MM.1S (cell line): ENCODE measurements around the gene CARS2.

Experiments
- DNase-seq: peaks from one replicate; pipeline ENCODE4 v3.0.0-alpha.2; 2015
- H2AFZ ChIP-seq: fragments of 300-600 bp; sonication (generic); 2 replicates; pipeline ENCODE4 v1.6.0; 2016; ENCODE audit warnings: antibody characterized with exemption, low read length
- H3F3A ChIP-seq: fragments of 300-600 bp; sonication (generic); 2 replicates; pipeline ENCODE4 v1.6.1; 2016; ENCODE audit warnings: mild to moderate bottlenecking, antibody characterized with exemption, low read length, moderate library complexity, mixed read lengths; ENCODE audit not compliant: insufficient read depth
- H3K27ac ChIP-seq: fragments of 300-600 bp; sonication (generic); 2 replicates; pipeline ENCODE4 v1.5.1; 2016; ENCODE audit warnings: mild to moderate bottlenecking, low read length
- H3K27me3 ChIP-seq: fragments of 300-600 bp; sonication (generic); replicated peaks from 2 replicates; pipeline ENCODE4 v1.6.0; 2016; ENCODE audit warnings: low read length; ENCODE audit not compliant: insufficient read depth
- H3K36me3 ChIP-seq: fragments of 300-600 bp; sonication (generic); replicated peaks from 2 replicates; pipeline ENCODE4 v1.6.1; 2016; ENCODE audit warnings: mild to moderate bottlenecking, low read length, mixed read lengths; ENCODE audit not compliant: insufficient read depth
- H3K4me1 ChIP-seq: fragments of 300-600 bp; sonication (generic); 2 replicates; pipeline ENCODE4 v1.6.1; 2016; ENCODE audit warnings: low read length, mixed read lengths
- H3K4me2 ChIP-seq: fragments of 300-600 bp; sonication (generic); 2 replicates; pipeline ENCODE4 v1.6.0; 2016; ENCODE audit warnings: low read depth, low read length
- H3K4me3 ChIP-seq: fragments of 300-600 bp; sonication (generic); 2 replicates; pipeline ENCODE4 v1.5.1; 2016; ENCODE audit warnings: low read length, mixed read lengths
- H3K79me2 ChIP-seq: fragments of 300-600 bp; sonication (generic); 2 replicates; pipeline ENCODE4 v1.6.1; 2016; ENCODE audit warnings: mixed run types, low read length, mixed read lengths
- H3K9ac ChIP-seq: fragments of 300-600 bp; sonication (generic); 2 replicates; pipeline ENCODE4 v1.6.1; 2016; ENCODE audit warnings: low read length, mixed read lengths
- H3K9me2 ChIP-seq: fragments of 300-600 bp; sonication (generic); replicated peaks from 2 replicates; pipeline ENCODE4 v1.6.1; 2016; ENCODE audit warnings: mild to moderate bottlenecking, low read length, mixed read lengths; ENCODE audit not compliant: insufficient read depth
- H3K9me3 ChIP-seq: fragments of 300-600 bp; sonication (generic); replicated peaks from 2 replicates; pipeline ENCODE4 v1.6.1; 2016; ENCODE audit warnings: mild to moderate bottlenecking, low read length, mixed read lengths; ENCODE audit not compliant: insufficient read depth
- H4K20me1 ChIP-seq: fragments of 300-600 bp; sonication (generic); 2 replicates; pipeline ENCODE4 v1.6.1; 2016; ENCODE audit warnings: mild to moderate bottlenecking, low read length, moderate library complexity, mixed read lengths; ENCODE audit not compliant: insufficient read depth
- CTCF ChIP-seq: fragments of 300-600 bp; sonication (generic); IDR thresholded peaks from 2 replicates; pipeline ENCODE4 v1.5.1; 2016; ENCODE audit warnings: antibody characterized with exemption, low read length, mixed read lengths
- EZH2 ChIP-seq: fragments of 300-600 bp; sonication (generic); optimal IDR thresholded peaks from 2 replicates; pipeline ENCODE3; 2017; ENCODE audit warnings: low read depth, mild to moderate bottlenecking, antibody characterized with exemption, low read length, mixed read lengths
- EZH2phosphoT487 ChIP-seq: fragments of 300-600 bp; sonication (generic); IDR thresholded peaks from 2 replicates; pipeline ENCODE4 v1.6.1; 2018; ENCODE audit warnings: antibody characterized with exemption, low read length

Gene CARS2

GRCh38 chr13:110681868-110682550 is 23.9 kb downstream of the CARS2 start:
- H3K36me3 ChIP-seq, result no peaks in the 10 kb centered on the region
- TF ChIP-seq CTCF, result no peak
- TF ChIP-seq EZH2phosphoT487, result no peak
- TF ChIP-seq EZH2, result no peak
- H4K20me1 ChIP-seq, result no peaks in the 10 kb centered on the region
- H3K4me3 ChIP-seq, result no peak overlapping the region
- no peaks in the 10 kb centered on the region for H3K9me3 ChIP-seq
- DNase-seq, result no peak
- H3K9me2 ChIP-seq, result no peaks in the 10 kb centered on the region
- H3F3A ChIP-seq, result no peaks in the 10 kb centered on the region
- no peak overlapping the region for H3K27ac ChIP-seq
- H3K79me2 ChIP-seq, result no peaks in the 10 kb centered on the region
- no peaks in the 10 kb centered on the region for H3K27me3 ChIP-seq
- no peak overlapping the region for H2AFZ ChIP-seq
- H3K4me2 ChIP-seq, result no peak overlapping the region
- no peak overlapping the region for H3K9ac ChIP-seq
- H3K4me1 ChIP-seq, result no peaks in the 10 kb centered on the region

GRCh38 chr13:110680852-110681251 is 25.1 kb downstream of the CARS2 start:
- H3K79me2 ChIP-seq, result no peaks in the 10 kb centered on the region
- H3K27me3 ChIP-seq, result no peaks in the 10 kb centered on the region
- no peaks in the 10 kb centered on the region for H3K9me2 ChIP-seq
- peak; percentile 41 for DNase-seq
- H3K4me1 ChIP-seq, result 0 out of 2 replicates have a peak, but pooled peaks cover 5% of the 10 kb centered on the region
- H2AFZ ChIP-seq, result no peak overlapping the region
- no peak overlapping the region for H3K27ac ChIP-seq
- no peaks in the 10 kb centered on the region for H3K36me3 ChIP-seq
- no peak for TF ChIP-seq EZH2
- TF ChIP-seq EZH2phosphoT487, result no peak
- TF ChIP-seq CTCF, result peak; percentile 30
- H3K4me3 ChIP-seq, result no peak overlapping the region
- H4K20me1 ChIP-seq, result no peaks in the 10 kb centered on the region
- no peaks in the 10 kb centered on the region for H3K9me3 ChIP-seq
- H3K9ac ChIP-seq, result no peak overlapping the region
- peaks cover 4% of the 10 kb centered on the region; the same call in 1 of the 2 replicates for H3F3A ChIP-seq
- no peak overlapping the region for H3K4me2 ChIP-seq

GRCh38 chr13:110677731-110678545 is 28.0 kb downstream of the CARS2 start:
- DNase-seq, result no peak
- peaks cover 4% of the 10 kb centered on the region; the same call in 1 of the 2 replicates for H3F3A ChIP-seq
- no peak overlapping the region for H3K9ac ChIP-seq
- H3K9me2 ChIP-seq, result no peaks in the 10 kb centered on the region
- no peaks in the 10 kb centered on the region for H3K36me3 ChIP-seq
- H3K4me3 ChIP-seq, result no peak overlapping the region
- H3K4me1 ChIP-seq, result 0 out of 2 replicates have a peak, but pooled peaks cover 5% of the 10 kb centered on the region
- no peaks in the 10 kb centered on the region for H3K9me3 ChIP-seq
- H3K27me3 ChIP-seq, result no peaks in the 10 kb centered on the region
- no peak overlapping the region for H3K27ac ChIP-seq
- no peak overlapping the region for H3K4me2 ChIP-seq
- H3K79me2 ChIP-seq, result no peaks in the 10 kb centered on the region
- TF ChIP-seq EZH2phosphoT487 (no peak), CTCF (no peak), EZH2 (no peak)
- no peaks in the 10 kb centered on the region for H4K20me1 ChIP-seq
- H2AFZ ChIP-seq, result no peak overlapping the region
